Endodermal cell (in vitro differentiated cells): Measurements from ENCODE around the gene TGM3. TPM values are rescaled to one million over a fixed set of nuclear protein-coding genes. Genes with fewer than 3 reads are reported as not detected.
A peak's percentile ranks its signal among the peaks of the same experiment; 100 is the strongest.

Experiments used
- DNase-seq: peaks from one replicate; pipeline ENCODE4 v3.0.0-alpha.2; 2017
- H3K27ac ChIP-seq: 2 replicates; pipeline ENCODE4 v1.5.1; 2013; ENCODE audit warnings: mild to moderate bottlenecking, low read depth, low read length, moderate library complexity
- H3K27me3 ChIP-seq: 2 replicates; pipeline ENCODE4 v1.6.1; 2013; ENCODE audit warnings: mild to moderate bottlenecking, low read length, moderate library complexity; ENCODE audit not compliant: insufficient read depth, control insufficient read depth, poor library complexity, severe bottlenecking
- H3K36me3 ChIP-seq: 2 replicates; pipeline ENCODE4 v1.7.0; 2013; ENCODE audit warnings: mild to moderate bottlenecking, low read length, moderate library complexity; ENCODE audit not compliant: control insufficient read depth, insufficient read depth
- H3K4me1 ChIP-seq: one replicate; pipeline ENCODE4 v1.7.0; 2013; ENCODE audit warnings: low read length; ENCODE audit not compliant: control insufficient read depth, insufficient read depth
- H3K4me3 ChIP-seq: 2 replicates; pipeline ENCODE4 v1.5.1; 2013; ENCODE audit warnings: mild to moderate bottlenecking, low read length, moderate library complexity
- H3K9ac ChIP-seq: 2 replicates; pipeline ENCODE4 v1.6.1; 2013; ENCODE audit warnings: mild to moderate bottlenecking, low read length, moderate library complexity; ENCODE audit not compliant: poor library complexity, severe bottlenecking; ENCODE audit errors: extremely low read depth
- H3K9me3 ChIP-seq: 2 replicates; pipeline ENCODE4 v1.6.1; 2013; ENCODE audit warnings: mild to moderate bottlenecking, low read length, moderate library complexity; ENCODE audit not compliant: control insufficient read depth
- H3K27ac Mint-ChIP-seq: 2 replicates; pipeline ENCODE4 v1.8.0; 2020; ENCODE audit warnings: mixed read lengths
- H3K27me3 Mint-ChIP-seq: 2 replicates; pipeline ENCODE4 v1.8.0; 2021; ENCODE audit warnings: mild to moderate bottlenecking, mixed read lengths; ENCODE audit not compliant: insufficient read depth
- H3K36me3 Mint-ChIP-seq: 2 replicates; pipeline ENCODE4 v1.8.0; 2020; ENCODE audit warnings: low read depth, mixed read lengths
- H3K4me1 Mint-ChIP-seq: 2 replicates; pipeline ENCODE4 v1.8.0; 2020; ENCODE audit warnings: mixed read lengths
- H3K4me3 Mint-ChIP-seq: 2 replicates; pipeline ENCODE4 v1.8.0; 2020; ENCODE audit warnings: mild to moderate bottlenecking, moderate library complexity, mixed read lengths
- H3K9me3 Mint-ChIP-seq: 2 replicates; pipeline ENCODE4 v1.8.0; 2020; ENCODE audit warnings: mild to moderate bottlenecking, mixed read lengths
- CTCF ChIP-seq: fragments of 200-600 bp; sonication (generic); conservative IDR thresholded peaks from 2 replicates; pipeline ENCODE4 v1.5.0; 2021; ENCODE audit warnings: antibody characterized with exemption, mild to moderate bottlenecking
- WGBS, 2 experiments: methylation state at CpG; one replicate each; pipeline versions ENCODE4 v1.1.5 to v1.1.7; 2013; ENCODE audit warnings: missing lambda C conversion rate in 2 of 2, mixed read lengths in 1 of 2; ENCODE audit not compliant: insufficient coverage in 1 of 2, insufficient read length in 1 of 2; 5-methylcytosine and 5-hydroxymethylcytosine counted together
- total RNA-seq, 2 donors: library from RNA; stranded (reverse); fragmentation: NEBNext Ultra II Directional in 1 of 2; extraction: Animal tissue kit (Norgen Biotek cat#: 25700) in 1 of 2; gene quantifications; 2 replicates in 1 of 2; 3 replicates in 1 of 2; pipeline ENCODE4 v1.2.1, GENCODE V29; 2021

The TGM3 gene
- total RNA-seq, 2 donors from 2014 or later, result 0.29 to 0.38 TPM

- Mint-ChIP-seq H3K4me1 (peaks cover 26% of the 10 kb centered on the region), H3K36me3 (no peaks in the 10 kb centered on the region), H3K27ac (no peak overlapping the region), H3K4me3 (no peak overlapping the region), H3K27me3 (peaks cover 3% of the 10 kb centered on the region), H3K9me3 (no peaks in the 10 kb centered on the region)
- Histone ChIP-seq H3K27ac (no peak overlapping the region), H3K36me3 (no peaks in the 10 kb centered on the region), H3K4me1 (peaks cover 15% of the 10 kb centered on the region), H3K4me3 (no peak overlapping the region), H3K9me3 (no peaks in the 10 kb centered on the region), H3K9ac (no peak overlapping the region), H3K27me3 (no peaks in the 10 kb centered on the region)
- TF ChIP-seq CTCF, result no peak
- WGBS, 2 experiments, result 89 to 97% methylated on average over 7 to 8 of the region's 8 CpGs
- DNase-seq, result peak; percentile 38
These were observed 3.2 kb upstream of the TGM3 start for GRCh38 chr20:2292416-2293110.

- peaks cover 3% of the 10 kb centered on the region for H3K27me3 Mint-ChIP-seq
- H3K36me3 Mint-ChIP-seq, result no peaks in the 10 kb centered on the region
- no peak overlapping the region for H3K27ac Mint-ChIP-seq
- no peaks in the 10 kb centered on the region for H3K9me3 Mint-ChIP-seq
- Histone ChIP-seq H3K36me3 (no peaks in the 10 kb centered on the region), H3K27me3 (no peaks in the 10 kb centered on the region), H3K4me1 (peaks cover 18% of the 10 kb centered on the region), H3K27ac (no peak overlapping the region), H3K9ac (no peak overlapping the region), H3K4me3 (no peak overlapping the region), H3K9me3 (no peaks in the 10 kb centered on the region)
- 96 to 97% methylated on average over 6 to 11 of the region's 11 CpGs for WGBS, 2 experiments
- no peak for DNase-seq
- TF ChIP-seq CTCF, result no peak
- H3K4me3 Mint-ChIP-seq, result no peak overlapping the region
- peaks cover 33% of the 10 kb centered on the region for H3K4me1 Mint-ChIP-seq
These were observed 2.3 kb upstream of the TGM3 start for GRCh38 chr20:2293486-2293885.

GRCh38 chr20:2293971-2294370, 1.8 kb upstream of the TGM3 start:
- H3K9ac ChIP-seq, result no peak overlapping the region
- 88 to 100% methylated on average over 3 to 4 of the region's 4 CpGs for WGBS, 2 experiments
- no peak for DNase-seq
- peaks cover 18% of the 10 kb centered on the region for H3K4me1 ChIP-seq
- H3K4me3 Mint-ChIP-seq, result no peak overlapping the region
- H3K27ac Mint-ChIP-seq, result no peak overlapping the region
- H3K4me3 ChIP-seq, result no peak overlapping the region
- peaks cover 3% of the 10 kb centered on the region for H3K27me3 Mint-ChIP-seq
- no peaks in the 10 kb centered on the region for H3K27me3 ChIP-seq
- no peak overlapping the region for H3K27ac ChIP-seq
- H3K9me3 Mint-ChIP-seq, result no peaks in the 10 kb centered on the region
- H3K36me3 ChIP-seq, result no peaks in the 10 kb centered on the region
- H3K9me3 ChIP-seq, result no peaks in the 10 kb centered on the region
- no peaks in the 10 kb centered on the region for H3K36me3 Mint-ChIP-seq
- TF ChIP-seq CTCF, result no peak
- H3K4me1 Mint-ChIP-seq, result peaks cover 34% of the 10 kb centered on the region
